HepG2 (cell line): ENCODE results near the gene BTN1A1. TPM values are rescaled to one million over a fixed set of nuclear protein-coding genes. Genes with fewer than 3 reads are reported as not detected.
A peak's percentile ranks its signal among the peaks of the same experiment; 100 is the strongest.

Source experiments
- CBFB ChIP-seq: sonication (generic); formaldehyde crosslinking; IDR thresholded peaks from 2 replicates; pipeline ENCODE4 v1.4.0; 2020; ENCODE audit warnings: missing genetic modification reagents
- CHD4 ChIP-seq: fragments of 200-600 bp; sonication (generic); IDR thresholded peaks from 2 replicates; pipeline ENCODE4 v1.7.0; 2017; ENCODE audit warnings: mild to moderate bottlenecking, low read length, borderline replicate concordance
- KLF16 ChIP-seq, 2 experiments: sonication (generic) in 1 of 2; formaldehyde crosslinking in 1 of 2; IDR thresholded peaks; 2 replicates each; pipeline versions ENCODE4 v1.6.1 to v1.8.0; 2016 to 2023; ENCODE audit warnings: missing genetic modification reagents in 2 of 2, missing compliant biosample characterization in 1 of 2
- KLF6 ChIP-seq: IDR thresholded peaks from 2 replicates; pipeline ENCODE4 v1.8.0; 2016; ENCODE audit warnings: missing biosample characterization, missing genetic modification reagents
- MTERF4 ChIP-seq: sonication (generic); formaldehyde crosslinking; IDR thresholded peaks from 2 replicates; pipeline ENCODE4 v1.8.0; 2023; ENCODE audit warnings: mild to moderate bottlenecking, missing genetic modification reagents
- MYPOP ChIP-seq: sonication (generic); formaldehyde crosslinking; IDR thresholded peaks from 2 replicates; pipeline ENCODE4 v1.8.1; 2023; ENCODE audit warnings: mild to moderate bottlenecking, moderate library complexity, missing genetic modification reagents
- RFXAP ChIP-seq: sonication (generic); formaldehyde crosslinking; IDR thresholded peaks from 2 replicates; pipeline ENCODE4 v1.4.0; 2020; ENCODE audit warnings: missing genetic modification reagents, borderline replicate concordance
- SAP130 ChIP-seq: IDR thresholded peaks from 2 replicates; pipeline ENCODE4 v1.6.1; 2016; ENCODE audit warnings: low read depth
- SETDB1 ChIP-seq: sonication (generic); formaldehyde crosslinking; IDR thresholded peaks from 2 replicates; pipeline ENCODE4 v1.5.1; 2020; ENCODE audit warnings: missing genetic modification reagents, mild to moderate bottlenecking, borderline replicate concordance
- TFE3 ChIP-seq: IDR thresholded peaks from 2 replicates; pipeline ENCODE4 v1.6.1; 2016
- ZFY ChIP-seq: sonication (generic); formaldehyde crosslinking; IDR thresholded peaks from 2 replicates; pipeline ENCODE4 v1.4.0; 2020; ENCODE audit warnings: missing genetic modification reagents
- ZMYM3 ChIP-seq: sonication (generic); formaldehyde crosslinking; IDR thresholded peaks from 2 replicates; pipeline ENCODE4 v1.5.1; 2020; ENCODE audit warnings: mild to moderate bottlenecking, missing genetic modification reagents
- ZNF317 ChIP-seq: sonication (generic); formaldehyde crosslinking; IDR thresholded peaks from 2 replicates; pipeline ENCODE4 v1.5.0; 2020; ENCODE audit warnings: mild to moderate bottlenecking, missing genetic modification reagents
- ZNF652 ChIP-seq: IDR thresholded peaks from 2 replicates; pipeline ENCODE4 v1.6.1; 2016; ENCODE audit warnings: low read depth, borderline replicate concordance
- ZNF670 ChIP-seq: sonication (generic); formaldehyde crosslinking; IDR thresholded peaks from 2 replicates; pipeline ENCODE4 v1.8.0; 2022; ENCODE audit warnings: mild to moderate bottlenecking, missing genetic modification reagents, borderline replicate concordance
- ZNF749 ChIP-seq: sonication (generic); formaldehyde crosslinking; IDR thresholded peaks from 2 replicates; pipeline ENCODE4 v1.8.0; 2022; ENCODE audit warnings: mild to moderate bottlenecking, missing genetic modification reagents, moderate library complexity, borderline replicate concordance
- ZSCAN9 ChIP-seq: IDR thresholded peaks from 2 replicates; pipeline ENCODE4 v1.6.1; 2016; ENCODE audit warnings: borderline replicate concordance
- polyA plus RNA-seq, 8 experiments: library from polyadenylated mRNA; depleted of rRNA in 3 of 8; stranded (reverse) in 7 of 8; unstranded in 1 of 8; fragments of >200 nt; fragmentation: Illumina TruSeq in 4 of 8; extraction: Trizol in 4 of 8; gene quantifications; 2 replicates each; pipeline versions ENCODE4 v1.2.1 to v1.2.3, GENCODE V29; 2011 to 2016; ENCODE audit warnings: low read depth in 4 of 8, missing spikeins in 1 of 8, mixed read lengths in 1 of 8; ENCODE audit not compliant: insufficient read depth in 1 of 8
- total RNA-seq, 5 experiments: library from RNA; depleted of rRNA; stranded (reverse); fragments of >200 nt; fragmentation: Illumina TruSeq; extraction: Trizol; gene quantifications; 2 replicates each; pipeline ENCODE4 v1.2.3, GENCODE V29; 2016; ENCODE audit warnings: low read depth in 1 of 5
- TF ChIP-seq, protein P1 (sequence below): fragments of 450-650 bp; IDR thresholded peaks from 2 replicates; pipeline ENCODE4 v1.6.1; 2016
- TF ChIP-seq, protein P2 (sequence below): sonication (generic); formaldehyde crosslinking; IDR thresholded peaks from 2 replicates; pipeline ENCODE4 v1.5.0; 2020; ENCODE audit warnings: missing genetic modification reagents

The BTN1A1 gene
- total and polyA plus RNA-seq, 2 of the 13 experiments (the other 11 are each of a cell fraction or from before 2014, with no cell fraction given) = 0.04 TPM; not detected in 1

DNA sequence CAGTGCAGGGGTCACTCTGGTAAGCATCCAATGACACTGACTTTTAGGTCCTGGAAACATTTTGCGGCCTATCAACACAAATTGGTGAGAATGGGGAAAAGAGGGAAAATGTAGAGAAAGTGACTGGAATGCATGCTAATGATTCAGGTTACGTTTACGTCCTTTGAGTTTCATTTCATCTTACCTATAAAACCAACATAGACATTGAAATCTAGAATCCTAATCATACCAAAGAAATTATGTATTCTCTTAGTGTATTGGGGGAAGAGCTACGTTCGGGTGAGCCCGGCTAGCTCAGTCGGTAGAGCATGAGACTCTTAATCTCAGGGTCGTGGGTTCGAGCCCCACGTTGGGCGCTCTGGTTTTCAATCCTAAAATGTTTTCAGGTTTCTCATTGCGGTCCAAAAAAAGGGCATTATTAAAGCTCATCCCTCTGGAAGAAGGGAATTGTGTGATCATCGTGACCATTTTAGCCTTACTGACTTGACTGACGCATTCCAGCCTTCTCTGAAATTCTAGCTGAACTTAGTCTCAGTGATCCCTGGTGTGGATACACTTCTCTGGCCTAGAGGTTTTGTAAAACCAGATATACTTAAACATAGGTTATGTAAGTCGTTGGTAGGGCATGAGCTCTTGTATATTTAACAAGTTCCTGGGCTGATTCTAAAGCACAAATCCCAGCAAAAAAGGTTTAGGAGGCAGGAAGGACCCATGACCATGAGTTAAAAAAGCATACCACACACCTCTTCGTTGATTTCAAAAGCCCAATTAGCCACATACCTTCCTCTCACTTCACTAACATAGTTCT is 56.4 kb downstream of the BTN1A1 start (continued):
- TF ChIP-seq KLF16 (CRISPR knock-in tag; IDR thresholded peaks at IDR 0.05) (peak in 1 of 2 experiments; percentile 88; a peak in 2 of 4 replicates), MYPOP (peak; percentile 84; the same call in 1 of the 2 replicates), RFXAP (CRISPR knock-in tag) (peak; percentile 90), MTERF4 (CRISPR knock-in tag) (no peak), ZFY (peak; percentile 45), SAP130 (peak; percentile 81), ZNF670 (CRISPR knock-in tag) (peak; percentile 76; the same call in 1 of the 2 replicates), ZNF317 (CRISPR knock-in tag) (peak; percentile 68; the same call in 1 of the 2 replicates), CHD4 (peak; percentile 79; the same call in 1 of the 2 replicates), CBFB (CRISPR knock-in tag) (peak; percentile 59; the same call in 1 of the 2 replicates), ZSCAN9 (peak; percentile 91), ZNF749 (CRISPR knock-in tag) (peak; percentile 68; the same call in 1 of the 2 replicates), ZMYM3 (CRISPR knock-in tag) (peak; percentile 78), SETDB1 (CRISPR knock-in tag) (no peak), TFE3 (CRISPR knock-in tag) (0 out of 2 replicates have a peak, but pooled peaks have one; percentile 31), ZNF652 (peak; percentile 36; the same call in 1 of the 2 replicates), KLF6 (CRISPR knock-in tag) (peak; percentile 61; the same call in 1 of the 2 replicates)
- TF ChIP-seq, protein P1, sequence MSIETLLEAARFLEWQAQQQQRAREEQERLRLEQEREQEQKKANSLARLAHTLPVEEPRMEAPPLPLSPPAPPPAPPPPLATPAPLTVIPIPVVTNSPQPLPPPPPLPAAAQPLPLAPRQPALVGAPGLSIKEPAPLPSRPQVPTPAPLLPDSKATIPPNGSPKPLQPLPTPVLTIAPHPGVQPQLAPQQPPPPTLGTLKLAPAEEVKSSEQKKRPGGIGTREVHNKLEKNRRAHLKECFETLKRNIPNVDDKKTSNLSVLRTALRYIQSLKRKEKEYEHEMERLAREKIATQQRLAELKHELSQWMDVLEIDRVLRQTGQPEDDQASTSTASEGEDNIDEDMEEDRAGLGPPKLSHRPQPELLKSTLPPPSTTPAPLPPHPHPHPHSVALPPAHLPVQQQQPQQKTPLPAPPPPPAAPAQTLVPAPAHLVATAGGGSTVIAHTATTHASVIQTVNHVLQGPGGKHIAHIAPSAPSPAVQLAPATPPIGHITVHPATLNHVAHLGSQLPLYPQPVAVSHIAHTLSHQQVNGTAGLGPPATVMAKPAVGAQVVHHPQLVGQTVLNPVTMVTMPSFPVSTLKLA = 0 out of 2 replicates have a peak, but pooled peaks have one; percentile 4
- TF ChIP-seq, protein P2, sequence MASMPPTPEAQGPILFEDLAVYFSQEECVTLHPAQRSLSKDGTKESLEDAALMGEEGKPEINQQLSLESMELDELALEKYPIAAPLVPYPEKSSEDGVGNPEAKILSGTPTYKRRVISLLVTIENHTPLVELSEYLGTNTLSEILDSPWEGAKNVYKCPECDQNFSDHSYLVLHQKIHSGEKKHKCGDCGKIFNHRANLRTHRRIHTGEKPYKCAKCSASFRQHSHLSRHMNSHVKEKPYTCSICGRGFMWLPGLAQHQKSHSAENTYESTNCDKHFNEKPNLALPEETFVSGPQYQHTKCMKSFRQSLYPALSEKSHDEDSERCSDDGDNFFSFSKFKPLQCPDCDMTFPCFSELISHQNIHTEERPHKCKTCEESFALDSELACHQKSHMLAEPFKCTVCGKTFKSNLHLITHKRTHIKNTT (CRISPR knock-in tag) = 0 out of 2 replicates have a peak, but pooled peaks have one; percentile 81
